AG04449 (cell line): ENCODE results near the gene DHH.

ENCODE experiments used
- CTCF ChIA-PET: fragments of 350-600 bp; formaldehyde crosslinking; extraction: SDS; loops from one replicate; lab custom pipeline; 2021; ENCODE audit warnings: antibody characterized with exemption; lab: Yijun Ruan, JAX
- POLR2A ChIA-PET: fragments of 400-600, 350-600 bp; formaldehyde crosslinking; extraction: SDS; loops from one replicate; lab custom pipeline; 2020; ENCODE audit warnings: antibody characterized with exemption, inconsistent platforms; lab: Yijun Ruan, JAX
- DNase-seq: peaks from one replicate; pipeline ENCODE4 v3.0.0-alpha.2; 2010; ENCODE audit warnings: low read depth, low spot score
- H3K4me3 ChIP-seq: 2 replicates; pipeline ENCODE4 v1.5.1; 2011; ENCODE audit warnings: low read depth, mild to moderate bottlenecking, control low read depth, low read length
- TF ChIP-seq, protein P1 (sequence below): IDR thresholded peaks from one replicate; pipeline ENCODE4 v1.5.1; 2011; ENCODE audit warnings: mild to moderate bottlenecking, moderate library complexity, low read length, control low read depth, inconsistent platforms; ENCODE audit not compliant: insufficient read depth; ENCODE audit errors: missing control alignments

The DHH gene

DNA sequence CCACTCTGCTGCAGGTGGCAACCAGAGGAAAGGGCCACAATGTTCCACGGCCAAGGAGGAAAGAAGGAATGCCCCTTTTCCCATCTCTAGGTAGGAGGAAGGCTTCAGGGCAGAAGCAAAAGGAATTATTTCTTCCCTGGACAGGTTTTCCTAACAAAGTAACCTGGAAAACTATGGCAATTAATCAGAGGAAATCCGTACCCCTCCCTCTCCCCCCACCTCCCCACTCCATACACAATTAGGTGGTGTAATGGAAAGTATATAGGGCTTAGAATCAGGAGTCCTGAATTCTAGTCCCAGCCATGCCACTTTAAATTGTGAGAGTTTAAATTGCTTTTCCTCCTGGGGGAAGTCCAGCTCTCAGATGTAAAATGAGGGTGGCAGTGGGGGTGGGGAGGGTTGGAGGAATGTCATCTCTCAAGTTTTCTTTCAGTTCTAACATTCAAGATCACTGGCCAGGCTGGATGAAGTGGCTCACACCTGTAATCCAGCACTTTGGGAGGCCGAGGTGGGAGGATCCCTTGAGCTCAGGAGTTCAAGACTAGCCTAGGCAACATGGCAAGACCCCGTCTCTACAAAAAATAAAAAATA lies 1.7 kb downstream of the DHH start:
- DNase-seq: no peak
- TF ChIP-seq, protein P1, sequence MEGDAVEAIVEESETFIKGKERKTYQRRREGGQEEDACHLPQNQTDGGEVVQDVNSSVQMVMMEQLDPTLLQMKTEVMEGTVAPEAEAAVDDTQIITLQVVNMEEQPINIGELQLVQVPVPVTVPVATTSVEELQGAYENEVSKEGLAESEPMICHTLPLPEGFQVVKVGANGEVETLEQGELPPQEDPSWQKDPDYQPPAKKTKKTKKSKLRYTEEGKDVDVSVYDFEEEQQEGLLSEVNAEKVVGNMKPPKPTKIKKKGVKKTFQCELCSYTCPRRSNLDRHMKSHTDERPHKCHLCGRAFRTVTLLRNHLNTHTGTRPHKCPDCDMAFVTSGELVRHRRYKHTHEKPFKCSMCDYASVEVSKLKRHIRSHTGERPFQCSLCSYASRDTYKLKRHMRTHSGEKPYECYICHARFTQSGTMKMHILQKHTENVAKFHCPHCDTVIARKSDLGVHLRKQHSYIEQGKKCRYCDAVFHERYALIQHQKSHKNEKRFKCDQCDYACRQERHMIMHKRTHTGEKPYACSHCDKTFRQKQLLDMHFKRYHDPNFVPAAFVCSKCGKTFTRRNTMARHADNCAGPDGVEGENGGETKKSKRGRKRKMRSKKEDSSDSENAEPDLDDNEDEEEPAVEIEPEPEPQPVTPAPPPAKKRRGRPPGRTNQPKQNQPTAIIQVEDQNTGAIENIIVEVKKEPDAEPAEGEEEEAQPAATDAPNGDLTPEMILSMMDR: no peak
- ChIA-PET CTCF (interaction anchor here (0.7 to 21.3 kb wide), 15 partner anchors 7 to 125 kb away, joined by 3 to 430 read pairs (median 9); partner anchors contain the start of genes LMBR1L, RHEBL1 and TUBA1B), POLR2A (interaction anchor here (5.8 kb wide), 1 partner anchor 38 kb away, joined by 20 read pairs; the partner anchor contains the start of gene TUBA1B)
- H3K4me3 ChIP-seq: no peak overlapping the region

GRCh38 chr12:49092086-49092815 lies 2.4 kb downstream of the DHH start:
- POLR2A ChIA-PET: interaction anchor here (5.8 kb wide), 1 partner anchor 38 kb away, joined by 20 read pairs; the partner anchor contains the start of gene TUBA1B
- CTCF ChIA-PET: interaction anchor here (0.7 to 21.3 kb wide), 14 partner anchors 8 to 141 kb away, joined by 3 to 430 read pairs (median 8); partner anchors contain the start of genes LMBR1L and RHEBL1
- peak overlapping the region; percentile 41 for H3K4me3 ChIP-seq
- TF ChIP-seq, protein P1: peak; percentile 40
- no peak for DNase-seq

- TF ChIP-seq, protein P1: no peak
- CTCF ChIA-PET: interaction anchor here (0.9 to 21.3 kb wide), 11 partner anchors 8 to 142 kb away, joined by 5 to 430 read pairs (median 10); partner anchors contain the start of genes LMBR1L and RHEBL1
- H3K4me3 ChIP-seq: peak overlapping the region; percentile 41
- no peak for DNase-seq
- POLR2A ChIA-PET: interaction anchor here (5.8 kb wide), 1 partner anchor 39 kb away, joined by 20 read pairs; the partner anchor contains the start of gene TUBA1B
Measured at GRCh38 chr12:49091836-49092085, 2.8 kb downstream of the DHH start.

- CTCF ChIA-PET: interaction anchor here (0.9 to 21.3 kb wide), 12 partner anchors 7 to 142 kb away, joined by 4 to 430 read pairs (median 10); partner anchors contain the start of genes LMBR1L and RHEBL1
- TF ChIP-seq, protein P1: no peak
- POLR2A ChIA-PET: interaction anchor here (5.8 kb wide), 1 partner anchor 39 kb away, joined by 20 read pairs; the partner anchor contains the start of gene TUBA1B
- H3K4me3 ChIP-seq: no peak overlapping the region
- DNase-seq: no peak
Measured at GRCh38 chr12:49091056-49091835, 3.4 kb downstream of the DHH start.

DNA sequence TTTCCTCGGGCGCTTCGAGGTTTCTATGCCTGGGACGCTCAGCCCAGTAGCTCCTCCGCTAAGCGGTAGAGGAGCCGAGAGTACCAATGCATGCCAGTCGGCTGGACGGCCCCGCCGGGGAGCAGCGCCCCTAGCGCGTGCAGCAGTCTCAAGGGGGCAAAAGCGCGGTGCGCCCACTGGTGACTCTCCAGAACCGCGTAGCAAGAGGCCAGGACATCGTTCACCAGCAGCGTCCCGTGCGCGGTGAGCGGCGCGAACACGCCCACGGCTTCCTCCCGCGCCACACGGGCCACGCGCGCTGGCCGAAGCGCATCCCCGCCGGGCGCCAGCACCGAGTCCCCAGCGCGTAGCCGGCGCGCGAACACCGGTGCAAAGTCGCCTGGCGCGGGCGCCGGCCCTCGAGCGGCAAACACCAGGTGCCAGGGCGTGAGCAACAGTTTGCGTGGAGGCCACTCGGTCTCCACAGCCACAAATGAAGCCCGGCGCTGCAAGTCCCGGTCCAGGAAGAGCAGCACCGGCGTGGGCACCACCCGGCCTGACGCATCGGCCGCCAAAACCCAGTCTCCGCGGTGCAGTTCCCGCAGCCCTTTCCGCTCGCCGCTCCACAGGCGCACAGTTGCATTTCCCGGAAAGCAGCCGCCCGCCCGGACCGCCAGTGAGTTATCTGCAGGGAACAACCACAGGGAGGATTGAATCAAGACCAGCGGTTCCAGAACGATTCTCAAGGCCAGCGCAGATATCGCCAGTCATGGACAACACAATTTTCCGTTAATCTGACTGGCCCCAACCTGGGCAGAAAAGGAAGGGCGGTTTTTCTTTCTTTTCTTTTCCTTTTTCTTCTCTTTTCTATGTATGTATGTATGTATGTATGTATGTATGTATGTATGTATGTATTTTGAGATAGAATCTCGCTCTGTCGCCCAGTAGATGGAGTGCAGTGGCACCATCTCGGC lies 4.5 kb downstream of the DHH start:
- CTCF ChIA-PET: interaction anchor here (0.6 to 12.8 kb wide), 19 partner anchors 11 to 174 kb away, joined by 3 to 430 read pairs (median 16); partner anchors contain the start of genes DHH, LMBR1L, RHEBL1 and TUBA1B
- H3K4me3 ChIP-seq: peak overlapping the region; percentile 46
- POLR2A ChIA-PET: no interaction called here
- no peak for DNase-seq
- TF ChIP-seq, protein P1: peak; percentile 42
